Measurements from ENCODE around the gene ZNF618. TPM values are rescaled to one million over a fixed set of nuclear protein-coding genes. Genes with fewer than 3 reads are reported as not detected.

ZNF618 gene
- total and polyA plus RNA-seq, 7 donors: 0.92 to 8.0 (median 2.3) TPM

- WGBS, 2 donors: 70 to 74% methylated on average over 12 of the region's 12 CpGs
- Histone ChIP-seq H3K36me3 (peaks cover 0 to 24% (median 6%) of the 10 kb centered on the region in 4 donors), H3K4me3 (no peak overlapping the region), H3K4me1 (no peaks in the 10 kb centered on the region), H3K27me3 (no peaks in the 10 kb centered on the region), H3K27ac (no peak overlapping the region), H3K9me3 (peaks cover 0 to 6% (median 0%) of the 10 kb centered on the region in 4 donors)
- peak; percentile 59 for DNase-seq
- intact Hi-C loops (cut with DNase I): loop anchor here (5.0 to 10.0 kb wide), 2 partner anchors 226 to 349 kb away; no protein-coding TSS in a partner anchor
- TF ChIP-seq EP300 (IDR thresholded peaks at IDR 0.05) (no peak), CTCF (IDR thresholded peaks at IDR 0.05) (peak in 3 of 4 experiments; percentile 18 to 46 (median 41)), POLR2A (IDR thresholded peaks at IDR 0.05) (no peak), POLR2AphosphoS5 (IDR thresholded peaks at IDR 0.05) (no peak)
Measured at GRCh38 chr9:114033397-114034103, 157.4 kb downstream of the ZNF618 start.

- Histone ChIP-seq H3K4me1 (no peaks in the 10 kb centered on the region), H3K27ac (no peak overlapping the region), H3K27me3 (no peaks in the 10 kb centered on the region), H3K36me3 (peaks cover 0 to 24% (median 6%) of the 10 kb centered on the region in 4 donors), H3K9me3 (peaks cover 0 to 6% (median 0%) of the 10 kb centered on the region in 4 donors), H3K4me3 (no peak overlapping the region)
- 95 to 97% methylated on average over 10 of the region's 10 CpGs for WGBS, 2 donors
- intact Hi-C loops (cut with DNase I): loop anchor here (5.0 to 10.0 kb wide), 2 partner anchors 227 to 349 kb away; no protein-coding TSS in a partner anchor
- no peak for TF ChIP-seq POLR2A (IDR thresholded peaks at IDR 0.05)
- no peak for TF ChIP-seq POLR2AphosphoS5 (IDR thresholded peaks at IDR 0.05)
- TF ChIP-seq EP300 (IDR thresholded peaks at IDR 0.05): no peak
- no peak for TF ChIP-seq CTCF (IDR thresholded peaks at IDR 0.05)
- DNase-seq: peak; percentile 46
Measured at GRCh38 chr9:114034196-114034595, 158.1 kb downstream of the ZNF618 start.

DNA sequence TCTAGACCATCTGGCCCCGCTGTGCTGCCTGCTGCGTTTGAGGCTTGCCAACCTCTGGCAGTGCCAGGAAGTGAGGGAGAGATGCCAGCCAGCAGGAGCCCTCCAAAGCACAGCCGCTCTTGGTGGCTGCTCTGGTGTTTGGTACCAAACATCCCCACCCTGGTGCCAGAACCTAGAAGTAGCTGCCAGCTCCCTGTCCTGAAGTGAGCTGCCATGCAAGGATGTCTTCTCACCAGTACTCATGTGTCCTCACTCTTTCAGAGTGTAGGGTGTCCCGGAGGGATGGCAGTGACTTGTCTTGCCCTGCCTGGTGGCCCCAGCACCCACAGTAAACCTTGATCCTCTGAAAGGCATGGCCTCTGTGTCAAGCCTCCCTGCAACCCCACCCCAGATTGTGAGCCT is 158.6 kb downstream of the ZNF618 start:
- WGBS, 2 donors: 89 to 92% methylated on average over 4 of the region's 4 CpGs
- peaks cover 0 to 28% (median 6%) of the 10 kb centered on the region in 4 donors for H3K36me3 ChIP-seq

DNA sequence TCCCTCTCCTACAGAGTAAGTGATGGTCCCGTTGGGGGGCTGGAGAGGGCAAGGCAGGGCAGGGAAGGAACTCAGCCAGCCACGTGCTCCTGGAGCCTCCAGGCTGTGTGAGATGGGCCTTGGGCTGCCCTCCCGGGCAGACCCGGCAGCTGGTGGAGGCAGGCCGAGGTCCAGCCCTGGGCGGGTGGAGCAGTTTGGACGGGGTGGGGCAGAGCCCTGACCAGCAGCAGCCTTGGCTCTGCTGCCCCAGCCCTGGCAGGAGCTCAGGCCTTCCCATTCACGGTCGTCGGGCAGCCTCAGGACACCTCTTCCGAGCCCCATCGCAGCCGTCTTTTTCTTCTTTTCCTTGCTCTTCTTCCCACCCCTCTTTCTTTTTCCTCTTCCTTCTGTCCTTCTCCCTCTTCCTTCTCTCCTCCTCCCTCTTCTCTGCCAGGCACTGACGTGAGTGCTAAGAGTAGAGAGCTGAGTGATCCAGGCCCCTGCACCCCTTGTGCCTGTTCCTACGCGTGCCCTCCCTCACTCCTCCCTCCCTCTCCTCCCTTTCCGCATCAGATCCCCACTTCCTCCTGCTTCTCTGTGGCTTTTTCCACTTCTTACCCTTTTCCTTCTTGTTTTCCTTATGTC is 159.2 kb downstream of the ZNF618 start:
- intact Hi-C loops (cut with DNase I): loop anchor here (10.0 kb wide), 1 partner anchor 351 kb away; no protein-coding TSS in a partner anchor
- no peaks in the 10 kb centered on the region for H3K27me3 ChIP-seq
- H3K27ac ChIP-seq: no peak overlapping the region
- no peak for TF ChIP-seq POLR2AphosphoS5 (IDR thresholded peaks at IDR 0.05)
- TF ChIP-seq CTCF (IDR thresholded peaks at IDR 0.05): no peak
- no peak for TF ChIP-seq POLR2A (IDR thresholded peaks at IDR 0.05)
- no peak for TF ChIP-seq EP300 (IDR thresholded peaks at IDR 0.05)
- no peaks in the 10 kb centered on the region for H3K4me1 ChIP-seq
- no peak overlapping the region for H3K4me3 ChIP-seq
- peak; percentile 29 for DNase-seq
- H3K36me3 ChIP-seq: peaks cover 0 to 28% (median 6%) of the 10 kb centered on the region in 4 donors
- 76 to 88% methylated on average over 17 of the region's 17 CpGs for WGBS, 2 donors
- peaks cover 0 to 6% (median 0%) of the 10 kb centered on the region in 4 donors for H3K9me3 ChIP-seq

More for the DNA sequence above, 158.6 kb downstream of the ZNF618 start:
- peak; percentile 33 for DNase-seq
- no peaks in the 10 kb centered on the region for H3K27me3 ChIP-seq
- H3K4me1 ChIP-seq: no peaks in the 10 kb centered on the region
- H3K9me3 ChIP-seq: peaks cover 0 to 6% (median 0%) of the 10 kb centered on the region in 4 donors
- intact Hi-C loops (cut with DNase I): loop anchor here (5.0 to 10.0 kb wide), 2 partner anchors 227 to 350 kb away; no protein-coding TSS in a partner anchor
- H3K4me3 ChIP-seq: no peak overlapping the region
- H3K27ac ChIP-seq: no peak overlapping the region
- TF ChIP-seq EP300 (IDR thresholded peaks at IDR 0.05): no peak
- no peak for TF ChIP-seq CTCF (IDR thresholded peaks at IDR 0.05)
- no peak for TF ChIP-seq POLR2AphosphoS5 (IDR thresholded peaks at IDR 0.05)
- no peak for TF ChIP-seq POLR2A (IDR thresholded peaks at IDR 0.05)
